ENCODE data around the gene GALR2.
A peak's percentile ranks its signal among the peaks of the same experiment; 100 is the strongest.

GALR2 gene

DNA sequence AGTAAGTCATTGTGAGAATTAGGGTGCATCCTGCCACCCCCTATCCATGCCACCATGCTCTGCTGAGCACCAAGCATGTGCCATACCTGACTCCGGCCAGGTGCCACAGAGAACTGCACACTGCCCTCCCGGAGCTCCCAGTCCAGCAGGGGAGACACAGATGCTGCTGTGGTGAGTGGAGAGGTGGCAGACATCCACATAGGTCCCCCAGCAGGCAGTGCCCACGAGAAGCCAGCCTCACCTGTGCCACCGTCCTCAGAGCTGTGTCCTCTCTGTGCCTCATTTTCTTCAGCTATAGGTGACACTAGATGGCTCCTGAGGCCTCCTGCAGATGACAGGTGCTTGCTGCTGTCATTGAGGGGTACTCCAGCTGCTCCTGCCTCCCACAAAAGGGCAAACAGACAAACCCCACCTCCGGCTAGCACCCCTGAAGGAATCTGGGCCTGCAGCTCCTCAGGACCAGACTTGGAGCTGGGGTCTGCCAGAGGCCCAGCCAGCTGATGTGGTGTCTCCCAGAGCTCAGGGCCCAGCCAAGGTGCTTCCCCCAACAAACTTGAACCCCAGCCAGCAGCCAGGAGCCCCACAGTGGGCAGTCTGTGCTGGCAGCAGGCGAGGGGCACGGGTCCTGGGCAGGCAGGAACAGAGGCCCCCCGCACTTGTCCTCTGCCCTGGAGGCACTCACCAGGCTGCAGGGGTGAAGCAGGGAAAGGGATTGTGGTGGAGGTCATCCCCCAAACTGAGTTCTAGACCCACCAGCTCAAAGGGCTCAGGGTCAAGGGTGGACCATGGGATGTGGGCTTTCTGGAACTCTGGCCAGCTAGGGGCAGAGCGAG is 49.4 kb downstream of the GALR2 start:
- no peak for DNase-seq (ENCODE audit: low read depth in 2 of 2)
- no peak overlapping the region for H3K4me3 ChIP-seq (replicated peaks in 1 of 2; ENCODE audit: low read depth in 2 of 2, low read length in 2 of 2)
- TF ChIP-seq, protein P1, sequence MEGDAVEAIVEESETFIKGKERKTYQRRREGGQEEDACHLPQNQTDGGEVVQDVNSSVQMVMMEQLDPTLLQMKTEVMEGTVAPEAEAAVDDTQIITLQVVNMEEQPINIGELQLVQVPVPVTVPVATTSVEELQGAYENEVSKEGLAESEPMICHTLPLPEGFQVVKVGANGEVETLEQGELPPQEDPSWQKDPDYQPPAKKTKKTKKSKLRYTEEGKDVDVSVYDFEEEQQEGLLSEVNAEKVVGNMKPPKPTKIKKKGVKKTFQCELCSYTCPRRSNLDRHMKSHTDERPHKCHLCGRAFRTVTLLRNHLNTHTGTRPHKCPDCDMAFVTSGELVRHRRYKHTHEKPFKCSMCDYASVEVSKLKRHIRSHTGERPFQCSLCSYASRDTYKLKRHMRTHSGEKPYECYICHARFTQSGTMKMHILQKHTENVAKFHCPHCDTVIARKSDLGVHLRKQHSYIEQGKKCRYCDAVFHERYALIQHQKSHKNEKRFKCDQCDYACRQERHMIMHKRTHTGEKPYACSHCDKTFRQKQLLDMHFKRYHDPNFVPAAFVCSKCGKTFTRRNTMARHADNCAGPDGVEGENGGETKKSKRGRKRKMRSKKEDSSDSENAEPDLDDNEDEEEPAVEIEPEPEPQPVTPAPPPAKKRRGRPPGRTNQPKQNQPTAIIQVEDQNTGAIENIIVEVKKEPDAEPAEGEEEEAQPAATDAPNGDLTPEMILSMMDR (IDR thresholded peaks at IDR 0.05; ENCODE audit: low read depth, low read length) = no peak

DNA sequence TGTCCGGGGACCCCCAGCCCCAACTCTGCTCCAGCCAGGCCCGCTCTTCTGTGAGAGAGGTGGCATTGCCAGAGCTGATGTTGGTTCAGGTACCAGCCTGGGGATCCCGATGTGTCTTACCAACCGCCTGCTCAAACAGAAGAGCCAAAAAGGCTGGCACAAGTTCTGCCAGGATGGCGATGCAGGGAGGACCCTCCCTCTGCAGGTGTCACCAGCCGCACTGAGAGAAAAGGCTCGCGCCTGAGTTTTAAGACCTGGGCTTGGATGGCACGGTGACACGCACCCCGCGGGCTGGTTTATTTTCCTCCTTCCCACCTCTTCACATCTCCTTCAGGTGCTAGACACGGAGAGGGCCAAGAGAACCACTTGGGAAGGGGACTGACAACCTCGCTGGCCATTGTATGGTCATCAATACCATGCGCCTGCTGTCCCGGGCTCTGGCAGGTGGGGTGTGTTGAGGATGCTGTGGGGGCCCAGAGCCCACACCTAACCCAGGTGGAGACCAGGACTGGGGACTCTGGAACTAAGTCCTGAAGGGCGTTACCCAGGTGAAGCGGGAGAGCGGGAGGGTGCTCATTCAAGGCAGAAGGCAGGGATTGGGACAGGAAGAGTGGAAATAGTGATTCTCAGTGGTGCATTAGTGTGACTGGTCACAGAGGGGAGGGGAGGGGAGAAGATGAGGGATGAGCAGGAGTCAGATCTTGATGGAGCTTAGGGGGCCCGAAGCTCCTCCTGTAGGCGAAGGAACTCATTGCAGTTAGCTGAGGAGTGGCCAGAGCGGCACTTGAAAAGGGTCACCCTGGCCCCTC is 50.2 kb downstream of the GALR2 start:
- peak in 1 of 2 donors; percentile 16 for DNase-seq (ENCODE audit: low read depth in 2 of 2)

DNA sequence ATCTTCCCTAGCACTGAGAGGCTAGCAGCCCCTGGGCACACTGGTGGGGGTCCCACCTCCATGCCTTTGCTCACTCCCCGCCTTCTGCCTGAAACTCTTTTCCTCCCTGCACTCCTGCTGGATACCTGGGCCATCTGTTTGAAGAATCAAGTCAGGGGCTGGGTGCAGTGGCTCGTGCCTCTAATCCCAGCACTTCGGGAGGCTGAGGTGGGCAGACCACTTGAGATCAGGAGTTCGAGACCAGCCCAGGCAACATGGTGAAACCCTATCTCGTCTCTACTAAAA is 50.8 kb downstream of the GALR2 start:
- no peak for DNase-seq (ENCODE audit: low read depth in 2 of 2)
- TF ChIP-seq, protein P1 (IDR thresholded peaks at IDR 0.05; ENCODE audit: low read depth, low read length) = no peak
- no peak overlapping the region for H3K4me3 ChIP-seq (replicated peaks in 1 of 2; ENCODE audit: low read depth in 2 of 2, low read length in 2 of 2)

More for the DNA sequence above, 50.2 kb downstream of the GALR2 start:
- no peak overlapping the region for H3K4me3 ChIP-seq (replicated peaks in 1 of 2; ENCODE audit: low read depth in 2 of 2, low read length in 2 of 2)
- TF ChIP-seq, protein P1 (IDR thresholded peaks at IDR 0.05; ENCODE audit: low read depth, low read length) = peak; percentile 33

DNA sequence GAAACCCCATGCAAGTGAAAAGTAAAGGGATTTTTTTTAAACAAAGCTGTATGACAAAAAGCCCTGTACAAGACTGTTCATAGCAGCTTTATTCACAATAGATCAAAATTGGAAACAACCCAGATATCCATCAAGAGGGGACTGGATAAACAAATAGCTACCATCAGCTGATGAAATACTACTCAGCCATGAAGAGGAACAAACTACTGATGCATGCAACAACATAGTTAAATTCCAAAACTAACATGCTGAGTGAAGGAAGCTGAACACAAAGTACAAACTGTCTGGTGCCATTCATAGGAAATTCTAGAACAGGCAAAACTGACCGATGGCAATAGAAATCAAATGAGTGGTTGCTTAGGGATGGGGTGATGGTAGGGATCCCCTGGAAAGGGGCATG is 51.3 kb downstream of the GALR2 start:
- DNase-seq (ENCODE audit: low read depth in 2 of 2) = no peak
- TF ChIP-seq, protein P1 (IDR thresholded peaks at IDR 0.05; ENCODE audit: low read depth, low read length) = no peak
- H3K4me3 ChIP-seq (replicated peaks in 1 of 2; ENCODE audit: low read depth in 2 of 2, low read length in 2 of 2) = no peak overlapping the region
